ENCODE results near the gene CDC42EP4. TPM values are rescaled to one million over a fixed set of nuclear protein-coding genes. Genes with fewer than 3 reads are reported as not detected.

The CDC42EP4 gene
- total RNA-seq, 1 donor from 2014 or later: 73.7 TPM

DNA sequence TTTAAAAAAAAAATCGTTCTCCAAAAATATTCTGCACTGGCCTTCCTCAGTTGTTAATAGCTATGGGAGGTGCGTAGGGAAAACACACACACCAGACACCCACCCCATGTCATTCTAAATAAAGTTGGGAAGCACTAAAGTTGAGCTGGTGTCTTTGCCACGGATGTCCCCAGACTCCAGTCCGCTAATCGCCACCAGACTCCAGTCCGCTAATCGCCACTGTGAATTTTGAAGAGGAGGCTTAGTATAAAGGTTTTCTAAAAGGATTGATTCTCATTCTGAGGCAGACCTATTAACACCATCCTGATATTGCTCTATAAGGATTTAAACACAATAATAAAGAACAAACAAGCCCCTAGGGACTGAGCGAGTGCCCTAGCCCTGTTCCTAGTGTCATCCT lies 27.4 kb downstream of the CDC42EP4 start:
- peaks cover 81% of the 10 kb centered on the region for H3K4me1 ChIP-seq
- peak overlapping the region; percentile 93 for H3K27ac ChIP-seq
- no peak for DNase-seq (ENCODE audit: extremely low spot score in 2 of 2)
- H3K27me3 ChIP-seq: no peaks in the 10 kb centered on the region
- TF ChIP-seq POLR2A (IDR thresholded peaks at IDR 0.05): no peak
- H3K4me3 ChIP-seq: no peak overlapping the region
- intact Hi-C loops (cut with DNase I): no loop called here
- H3K36me3 ChIP-seq: peaks cover 0 to 22% of the 10 kb centered on the region in 2 donors
- H3K9me3 ChIP-seq: no peaks in the 10 kb centered on the region

DNA sequence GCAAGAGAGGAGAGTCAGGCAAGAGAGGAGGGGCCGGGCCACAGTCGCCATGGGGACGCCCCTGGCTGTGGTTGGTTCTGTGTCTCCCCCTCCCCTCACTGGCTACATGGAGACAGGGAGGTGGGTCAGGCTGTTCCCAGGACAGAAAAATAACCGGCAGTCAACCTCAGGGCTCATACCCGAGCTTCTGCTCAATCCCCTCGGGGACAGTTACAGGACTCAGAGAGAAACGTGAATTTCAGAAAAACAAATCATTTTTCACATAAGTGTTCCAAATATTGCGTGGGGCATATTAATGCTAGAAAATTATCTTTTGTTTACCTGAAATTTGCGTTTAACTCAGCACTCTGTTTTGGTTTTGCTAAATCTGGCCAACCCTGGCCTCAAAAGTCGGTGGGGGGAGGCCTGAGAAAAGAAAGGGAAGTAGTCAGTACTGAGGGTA lies 27.9 kb downstream of the CDC42EP4 start:
- no peak for TF ChIP-seq POLR2A (IDR thresholded peaks at IDR 0.05)
- peak in 1 of 2 donors; percentile 38 for TF ChIP-seq POLR2AphosphoS5 (IDR thresholded peaks at IDR 0.05; ENCODE audit: insufficient read depth in 1 of 2, low read depth in 1 of 2)
- TF ChIP-seq, protein P1, sequence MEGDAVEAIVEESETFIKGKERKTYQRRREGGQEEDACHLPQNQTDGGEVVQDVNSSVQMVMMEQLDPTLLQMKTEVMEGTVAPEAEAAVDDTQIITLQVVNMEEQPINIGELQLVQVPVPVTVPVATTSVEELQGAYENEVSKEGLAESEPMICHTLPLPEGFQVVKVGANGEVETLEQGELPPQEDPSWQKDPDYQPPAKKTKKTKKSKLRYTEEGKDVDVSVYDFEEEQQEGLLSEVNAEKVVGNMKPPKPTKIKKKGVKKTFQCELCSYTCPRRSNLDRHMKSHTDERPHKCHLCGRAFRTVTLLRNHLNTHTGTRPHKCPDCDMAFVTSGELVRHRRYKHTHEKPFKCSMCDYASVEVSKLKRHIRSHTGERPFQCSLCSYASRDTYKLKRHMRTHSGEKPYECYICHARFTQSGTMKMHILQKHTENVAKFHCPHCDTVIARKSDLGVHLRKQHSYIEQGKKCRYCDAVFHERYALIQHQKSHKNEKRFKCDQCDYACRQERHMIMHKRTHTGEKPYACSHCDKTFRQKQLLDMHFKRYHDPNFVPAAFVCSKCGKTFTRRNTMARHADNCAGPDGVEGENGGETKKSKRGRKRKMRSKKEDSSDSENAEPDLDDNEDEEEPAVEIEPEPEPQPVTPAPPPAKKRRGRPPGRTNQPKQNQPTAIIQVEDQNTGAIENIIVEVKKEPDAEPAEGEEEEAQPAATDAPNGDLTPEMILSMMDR (IDR thresholded peaks at IDR 0.05): no peak
- DNase-seq (ENCODE audit: extremely low spot score in 2 of 2): no peak
- H3K36me3 ChIP-seq: peaks cover 0 to 22% of the 10 kb centered on the region in 2 donors
- H3K4me1 ChIP-seq: peaks cover 81% of the 10 kb centered on the region
- peak overlapping the region; percentile 67 for H3K27ac ChIP-seq
- no peaks in the 10 kb centered on the region for H3K9me3 ChIP-seq
- H3K4me3 ChIP-seq: no peak overlapping the region
- H3K27me3 ChIP-seq: no peaks in the 10 kb centered on the region
- intact Hi-C loops (cut with DNase I): no loop called here

DNA sequence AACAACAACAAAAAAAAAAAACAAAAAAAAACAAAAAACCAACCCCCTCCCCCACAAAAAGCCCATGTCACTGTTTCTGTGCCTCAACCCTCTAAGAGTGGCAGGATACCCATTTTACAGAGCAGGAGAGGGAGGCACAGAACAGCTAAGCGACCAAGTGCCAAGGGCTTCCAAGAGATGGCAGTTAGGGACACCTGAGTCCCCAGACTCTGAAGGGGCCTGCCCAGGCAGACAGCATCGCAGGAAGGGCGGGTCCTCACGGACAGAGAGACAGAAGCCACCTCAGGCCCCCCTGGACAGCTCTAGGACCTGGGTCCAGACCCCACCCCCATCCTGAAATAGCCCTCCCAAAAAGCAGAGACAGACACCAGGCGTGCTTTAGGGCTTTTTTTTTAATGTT lies 28.6 kb downstream of the CDC42EP4 start:
- Histone ChIP-seq H3K4me3 (no peak overlapping the region), H3K9me3 (no peaks in the 10 kb centered on the region), H3K4me1 (peaks cover 81% of the 10 kb centered on the region), H3K27ac (peak overlapping the region; percentile 67), H3K36me3 (peaks cover 0 to 22% of the 10 kb centered on the region in 2 donors), H3K27me3 (no peaks in the 10 kb centered on the region)
- intact Hi-C loops (cut with DNase I): no loop called here
- TF ChIP-seq POLR2AphosphoS5 (IDR thresholded peaks at IDR 0.05; ENCODE audit: insufficient read depth in 1 of 2, low read depth in 1 of 2) (no peak), POLR2A (IDR thresholded peaks at IDR 0.05) (no peak)
- TF ChIP-seq, protein P1 (IDR thresholded peaks at IDR 0.05): no peak
- DNase-seq (ENCODE audit: extremely low spot score in 2 of 2): no peak

DNA sequence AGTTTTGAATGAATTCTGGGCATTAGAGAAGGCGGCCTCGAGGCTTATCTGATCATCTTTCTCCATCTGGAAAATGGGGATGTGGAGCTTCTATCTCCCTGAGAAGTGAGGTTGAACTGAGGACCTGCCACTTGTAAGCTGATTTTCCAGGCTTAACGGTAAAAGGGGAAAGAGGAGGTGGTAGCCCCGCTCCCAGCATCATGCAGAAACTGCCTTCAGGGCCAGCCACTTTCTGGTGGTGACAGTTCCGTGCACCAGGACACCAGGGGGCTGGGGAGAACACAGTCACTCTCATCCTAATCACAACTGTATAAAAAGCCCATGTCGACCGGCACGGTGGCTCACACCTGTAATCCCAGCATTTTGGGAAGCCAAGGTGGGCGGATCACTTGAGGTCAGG lies 29.2 kb downstream of the CDC42EP4 start:
- Histone ChIP-seq H3K27me3 (no peaks in the 10 kb centered on the region), H3K27ac (peak overlapping the region; percentile 67), H3K36me3 (peaks cover 0 to 22% of the 10 kb centered on the region in 2 donors), H3K4me1 (peaks cover 81% of the 10 kb centered on the region), H3K9me3 (no peaks in the 10 kb centered on the region), H3K4me3 (no peak overlapping the region)
- no peak for DNase-seq (ENCODE audit: extremely low spot score in 2 of 2)
- no peak for TF ChIP-seq POLR2AphosphoS5 (IDR thresholded peaks at IDR 0.05; ENCODE audit: insufficient read depth in 1 of 2, low read depth in 1 of 2)
- intact Hi-C loops (cut with DNase I): no loop called here

DNA sequence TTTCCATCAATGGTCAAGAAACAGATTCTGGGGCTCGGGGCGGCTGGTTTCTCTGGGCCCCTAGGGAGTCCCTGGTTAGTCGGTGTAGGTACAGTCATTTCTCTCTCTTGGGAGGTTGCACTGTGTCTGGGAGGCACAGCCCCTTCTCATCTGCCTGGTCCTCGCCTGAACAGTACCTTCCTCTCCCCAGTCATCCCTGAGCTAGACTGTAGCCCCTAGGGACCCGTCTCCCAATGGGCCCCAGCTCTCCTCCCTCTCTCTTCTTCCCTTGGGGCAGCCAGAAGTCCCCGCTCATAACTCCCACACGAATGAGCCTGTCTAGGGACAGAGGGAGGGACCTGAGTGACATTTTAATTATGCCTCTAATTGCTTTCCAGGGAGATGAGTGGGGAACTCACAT lies 29.9 kb downstream of the CDC42EP4 start:
- Histone ChIP-seq H3K27ac (no peak overlapping the region), H3K36me3 (peaks cover 0 to 22% of the 10 kb centered on the region in 2 donors), H3K9me3 (no peaks in the 10 kb centered on the region), H3K4me3 (no peak overlapping the region), H3K27me3 (no peaks in the 10 kb centered on the region), H3K4me1 (peaks cover 80% of the 10 kb centered on the region)
- intact Hi-C loops (cut with DNase I): no loop called here
- no peak for DNase-seq (ENCODE audit: extremely low spot score in 2 of 2)
- no peak for TF ChIP-seq POLR2A (IDR thresholded peaks at IDR 0.05)
- TF ChIP-seq POLR2AphosphoS5 (IDR thresholded peaks at IDR 0.05; ENCODE audit: insufficient read depth in 1 of 2, low read depth in 1 of 2): no peak
- TF ChIP-seq, protein P1 (IDR thresholded peaks at IDR 0.05): no peak

DNA sequence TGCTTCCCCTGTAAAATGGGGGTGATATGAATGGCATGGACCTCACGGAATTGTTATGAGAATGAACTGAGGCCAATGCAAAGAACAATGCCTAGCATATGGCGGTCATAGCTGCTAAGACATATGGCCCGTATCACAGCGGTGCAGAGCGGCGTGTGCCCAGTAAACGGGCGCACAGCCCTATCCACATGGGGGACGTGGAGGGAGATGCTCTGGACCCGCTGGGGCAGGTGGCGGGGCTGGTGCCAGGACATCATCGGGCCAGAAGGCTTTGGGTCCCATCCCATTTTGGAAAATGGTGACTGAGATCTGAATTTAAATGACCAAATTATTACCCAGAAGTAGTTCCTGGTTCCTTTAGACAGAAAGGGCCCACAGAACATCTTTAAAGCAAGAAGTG lies 31.6 kb downstream of the CDC42EP4 start:
- no peak for DNase-seq (ENCODE audit: extremely low spot score in 2 of 2)
- peak overlapping the region; percentile 61 for H3K27ac ChIP-seq
- H3K27me3 ChIP-seq: no peaks in the 10 kb centered on the region
- H3K36me3 ChIP-seq: peaks cover 0 to 15% of the 10 kb centered on the region in 2 donors
- peaks cover 62% of the 10 kb centered on the region for H3K4me1 ChIP-seq
- intact Hi-C loops (cut with DNase I): no loop called here
- H3K4me3 ChIP-seq: no peak overlapping the region
- H3K9me3 ChIP-seq: no peaks in the 10 kb centered on the region
- TF ChIP-seq POLR2AphosphoS5 (IDR thresholded peaks at IDR 0.05; ENCODE audit: insufficient read depth in 1 of 2, low read depth in 1 of 2): no peak
- TF ChIP-seq, protein P1 (IDR thresholded peaks at IDR 0.05): no peak
- no peak for TF ChIP-seq POLR2A (IDR thresholded peaks at IDR 0.05)

Data from vagina (tissue), 2 donors.